HL-60 (cell line): ENCODE data around the gene NXT1.

Experiments
- DNase-seq, 2 experiments: peaks; one replicate each; pipeline ENCODE4 v3.0.0-alpha.2; 2010 to 2020; ENCODE audit warnings: low read depth in 1 of 2, low spot score in 1 of 2
- H3K27ac ChIP-seq: fragments of 250-450 bp; sonication (Bioruptor Pico); replicated peaks from 2 replicates; pipeline ENCODE4 v1.5.1; 2020; ENCODE audit warnings: mild to moderate bottlenecking, moderate library complexity
- H3K27me3 ChIP-seq: fragments of 250-450 bp; sonication (Bioruptor Pico); 2 replicates; pipeline ENCODE4 v1.5.1; 2021; ENCODE audit warnings: mild to moderate bottlenecking, moderate library complexity; ENCODE audit not compliant: insufficient read depth, poor library complexity, severe bottlenecking
- H3K4me3 ChIP-seq: replicated peaks from 2 replicates; pipeline ENCODE4 v1.5.1; 2011; ENCODE audit warnings: mild to moderate bottlenecking, control low read depth, low read length; ENCODE audit not compliant: insufficient read depth
- CTCF ChIP-seq: IDR thresholded peaks from one replicate; pipeline ENCODE4 v1.5.1; 2011; ENCODE audit warnings: low read length, control low read depth, inconsistent platforms; ENCODE audit not compliant: insufficient read depth
- GABPA ChIP-seq: IDR thresholded peaks from 2 replicates; pipeline ENCODE4 v1.6.1; 2012; ENCODE audit warnings: low read depth
- POLR2AphosphoS5 ChIP-seq: IDR thresholded peaks from 2 replicates; pipeline ENCODE4 v1.6.1; 2012; ENCODE audit warnings: low read depth
- REST ChIP-seq: IDR thresholded peaks from 2 replicates; pipeline ENCODE4 v1.6.1; 2012; ENCODE audit warnings: low read depth; ENCODE audit not compliant: insufficient replicate concordance
- SPI1 ChIP-seq: IDR thresholded peaks from 2 replicates; pipeline ENCODE4 v1.6.1; 2012; ENCODE audit warnings: low read depth, mild to moderate bottlenecking, borderline replicate concordance

Gene NXT1

GRCh38 chr20:23340524-23340923, 10.1 kb upstream of the NXT1 start:
- Histone ChIP-seq H3K27me3 (no peaks in the 10 kb centered on the region), H3K27ac (no peak overlapping the region), H3K4me3 (no peak overlapping the region)
- peak in 1 of 2 experiments; percentile 76 for DNase-seq
- TF ChIP-seq CTCF (peak; percentile 49), POLR2AphosphoS5 (no peak)

- DNase-seq, result no peak
- H3K4me3 ChIP-seq, result no peak overlapping the region
- no peak for TF ChIP-seq POLR2AphosphoS5
- no peak for TF ChIP-seq SPI1
- no peak for TF ChIP-seq GABPA
- TF ChIP-seq CTCF, result no peak
- TF ChIP-seq REST, result no peak
- no peaks in the 10 kb centered on the region for H3K27me3 ChIP-seq
- no peak overlapping the region for H3K27ac ChIP-seq
These were observed 9.5 kb upstream of the NXT1 start for GRCh38 chr20:23341073-23341472.

- Histone ChIP-seq H3K27me3 (no peaks in the 10 kb centered on the region), H3K27ac (no peak overlapping the region), H3K4me3 (no peak overlapping the region)
- DNase-seq, result no peak
- TF ChIP-seq REST (no peak), GABPA (no peak), CTCF (no peak), SPI1 (no peak), POLR2AphosphoS5 (no peak)
These were observed 7.0 kb upstream of the NXT1 start for GRCh38 chr20:23343590-23343989.

- TF ChIP-seq GABPA (no peak), REST (no peak), SPI1 (no peak), CTCF (no peak), POLR2AphosphoS5 (no peak)
- peak in 1 of 2 experiments; percentile 32 for DNase-seq
- no peak overlapping the region for H3K4me3 ChIP-seq
- no peaks in the 10 kb centered on the region for H3K27me3 ChIP-seq
- H3K27ac ChIP-seq, result no peak overlapping the region
These were observed 6.3 kb upstream of the NXT1 start for GRCh38 chr20:23344336-23344735.
